Right lobe of liver (tissue), 6 donors: ENCODE measurements around the gene PREX1. TPM values are rescaled to one million over a fixed set of nuclear protein-coding genes. Genes with fewer than 3 reads are reported as not detected.
A peak's percentile ranks its signal among the peaks of the same experiment; 100 is the strongest.

Experiments used
- ATAC-seq, 4 donors: fragments of 200-7000 bp; cut with Tn5 transposase; one replicate each; pipeline ENCODE4 v1.9.1; 2020; ENCODE audit warnings: mild to moderate bottlenecking in 4 of 4, moderate library complexity in 4 of 4
- DNase-seq, 3 donors: peaks; one replicate each; pipeline ENCODE4 v3.0.0-alpha.2; 2020
- H3K27ac ChIP-seq, 3 donors: fragments of 200-600 bp; one replicate each; pipeline ENCODE4 v1.8.0; 2022
- H3K27me3 ChIP-seq, 2 donors: fragments of 200-600 bp; one replicate each; pipeline ENCODE4 v1.8.0; 2022
- H3K36me3 ChIP-seq, 4 donors: fragments of 200-600 bp; sonication (generic) in 1 of 4; one replicate each; pipeline versions ENCODE4 v1.5.1 to v1.8.0; 2017 to 2022; ENCODE audit warnings: control low read depth in 1 of 4
- H3K4me1 ChIP-seq, 4 donors: fragments of 200-600 bp; sonication (generic) in 1 of 4; one replicate each; pipeline versions ENCODE4 v1.5.1 to v1.8.0; 2017 to 2022; ENCODE audit warnings: control low read depth in 1 of 4
- H3K4me3 ChIP-seq, 3 donors: fragments of 200-600 bp; one replicate each; pipeline ENCODE4 v1.8.0; 2022
- H3K9me3 ChIP-seq, 4 donors: fragments of 200-600 bp; sonication (generic) in 1 of 4; one replicate each; pipeline versions ENCODE4 v1.5.1 to v1.8.0; 2017 to 2022; ENCODE audit warnings: control low read depth in 1 of 4
- CTCF ChIP-seq, 4 donors: fragments of 200-600 bp in 3 of 4; fragments of 450-650 bp in 1 of 4; IDR thresholded peaks; one replicate each; pipeline versions ENCODE4 v1.5.1 to v1.8.0; 2016 to 2022; ENCODE audit warnings: antibody characterized with exemption in 4 of 4, mild to moderate bottlenecking in 2 of 4
- POLR2A ChIP-seq: fragments of 450-650 bp; IDR thresholded peaks from one replicate; pipeline ENCODE4 v1.6.1; 2017; ENCODE audit warnings: antibody characterized with exemption, mild to moderate bottlenecking
- WGBS: methylation state at CpG from one replicate; pipeline ENCODE4 v1.1.6; 2018; ENCODE audit warnings: low coverage, low lambda C conversion rate; ENCODE audit not compliant: insufficient coverage; ENCODE audit errors: missing lambda C conversion rate; 5-methylcytosine and 5-hydroxymethylcytosine counted together
- intact Hi-C, 2 donors: fragments of 100-400 bp; cut with DNase I; formaldehyde crosslinking; loops; one replicate each; pipeline versions ENCODE4 v1.11.2 to v1.14.1; 2022
- total RNA-seq, 6 experiments: library from RNA; depleted of rRNA in 2 of 6; stranded (reverse); fragments of >200 nt in 2 of 6; fragmentation: NEBNext Ultra II Directional in 3 of 6; extraction: Animal tissue kit (Norgen Biotek cat#: 25700) in 3 of 6; gene quantifications; one replicate each; pipeline versions ENCODE4 v1.1.0 to v1.2.4, GENCODE V29; 2016 to 2023
- donor health status: DM: no; HTN: yes; CAD: no.
- donor health status: DM: no; HTN: no; CAD: no.
- donor health status: DM: no; HTN: no; CAD: no.
- donor health status: DM: no; HTN: yes; CAD: no.
- donor health status: DM: no; HTN: yes; CAD: no.

The PREX1 gene
- total RNA-seq, 6 experiments from 2014 or later, result 4.4 to 11.1 (median 8.7) TPM

DNA sequence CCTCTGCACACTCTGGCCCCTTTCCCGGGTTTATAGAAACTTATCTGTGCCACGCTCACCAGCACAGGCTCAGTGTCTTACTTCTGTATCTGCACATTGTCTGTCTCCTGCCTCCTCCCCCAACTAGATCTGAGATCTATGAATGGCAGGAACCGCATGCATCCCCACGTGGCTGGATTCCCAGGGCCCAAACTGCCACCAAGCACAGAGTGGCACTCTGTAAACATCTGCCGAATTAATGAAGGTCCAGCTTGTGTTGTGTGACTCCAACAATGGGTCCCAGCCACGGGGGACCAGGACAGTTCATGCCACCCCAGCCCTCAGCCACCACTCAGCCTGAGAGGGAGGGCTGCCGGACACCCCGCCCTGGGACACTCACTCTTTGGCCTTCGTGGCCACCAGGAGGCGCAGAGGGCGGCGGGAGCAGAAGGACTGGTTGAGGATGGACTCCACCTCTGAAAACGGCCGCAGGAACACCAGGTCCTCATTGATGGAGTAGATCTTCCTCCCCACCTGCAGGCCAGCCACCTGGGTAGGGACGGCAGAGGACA lies 171.1 kb downstream of the PREX1 start:
- Histone ChIP-seq H3K27ac (no peak overlapping the region), H3K27me3 (no peaks in the 10 kb centered on the region), H3K4me3 (no peak overlapping the region), H3K9me3 (no peaks in the 10 kb centered on the region), H3K36me3 (no peaks in the 10 kb centered on the region), H3K4me1 (peaks cover 0 to 12% (median 0%) of the 10 kb centered on the region in 4 donors)
- DNase-seq (no peak), ATAC-seq (no peak)
- intact Hi-C loops, result loop anchor here (2.0 to 5.0 kb wide), 2 partner anchors 248 to 251 kb away; no protein-coding TSS in a partner anchor
- 83% methylated on average over 4 of the region's 15 CpGs for WGBS
- TF ChIP-seq POLR2A (no peak), CTCF (IDR thresholded peaks at IDR 0.05) (peak in 2 of 4 donors; percentile 8 to 17)

DNA sequence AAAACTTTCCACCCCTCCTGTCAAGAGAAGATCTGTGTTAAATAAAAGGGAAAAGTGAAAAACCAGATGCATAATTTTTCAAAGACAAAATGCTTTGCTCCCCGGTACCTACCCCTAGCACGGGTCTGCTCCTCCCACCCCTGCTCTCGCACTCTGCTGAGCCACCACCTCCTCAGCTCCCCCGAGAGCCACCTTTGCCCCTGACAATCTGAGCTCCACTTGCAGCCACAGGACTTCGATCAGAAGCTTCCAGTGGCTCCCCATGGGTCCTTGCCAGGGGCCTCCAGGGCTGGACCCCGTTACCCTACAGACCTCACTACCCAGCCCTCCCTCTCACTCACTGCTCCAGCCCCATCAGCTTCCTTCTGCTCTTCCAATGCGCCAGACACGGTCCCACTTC lies 171.7 kb downstream of the PREX1 start:
- DNase-seq, result no peak
- intact Hi-C loops, result loop anchor here (2.0 to 5.0 kb wide), 2 partner anchors 249 to 251 kb away; no protein-coding TSS in a partner anchor
- ATAC-seq, result no peak
- TF ChIP-seq POLR2A, result no peak
- no peak for TF ChIP-seq CTCF (IDR thresholded peaks at IDR 0.05)
- Histone ChIP-seq H3K27ac (no peak overlapping the region), H3K9me3 (no peaks in the 10 kb centered on the region), H3K36me3 (no peaks in the 10 kb centered on the region), H3K27me3 (no peaks in the 10 kb centered on the region), H3K4me3 (no peak overlapping the region), H3K4me1 (peaks cover 0 to 12% (median 0%) of the 10 kb centered on the region in 4 donors)
- 77% methylated on average over 8 of the region's 8 CpGs for WGBS

DNA sequence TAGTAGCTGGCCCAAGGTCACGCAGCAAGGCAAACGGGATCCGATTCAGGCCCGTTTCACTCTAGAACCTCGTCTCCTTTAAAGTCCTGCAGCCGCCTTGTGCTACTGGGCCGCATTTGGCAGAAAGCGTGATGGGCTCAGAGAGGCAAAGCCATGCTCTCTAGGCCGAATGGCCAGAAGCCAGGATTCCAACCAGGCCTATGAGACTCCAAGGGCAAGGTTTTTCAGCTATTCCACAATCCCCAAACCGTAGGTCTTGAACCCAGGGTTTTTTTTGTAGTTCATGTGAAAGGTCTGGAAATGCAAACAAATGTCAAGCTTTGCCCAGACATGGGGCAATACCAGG lies 174.1 kb downstream of the PREX1 start:
- WGBS, result 69% methylated on average over 8 of the region's 10 CpGs
- ATAC-seq, result no peak
- intact Hi-C loops, result no loop called here
- H3K9me3 ChIP-seq, result no peaks in the 10 kb centered on the region
- no peaks in the 10 kb centered on the region for H3K4me1 ChIP-seq
- no peak overlapping the region for H3K27ac ChIP-seq
- TF ChIP-seq CTCF (IDR thresholded peaks at IDR 0.05) (no peak), POLR2A (no peak)
- H3K4me3 ChIP-seq, result no peak overlapping the region
- DNase-seq, result no peak
- H3K27me3 ChIP-seq, result no peaks in the 10 kb centered on the region
- peaks cover 0 to 7% (median 0%) of the 10 kb centered on the region in 4 donors for H3K36me3 ChIP-seq

GRCh38 chr20:48652961-48653705 lies 174.7 kb downstream of the PREX1 start:
- H3K4me1 ChIP-seq, result no peaks in the 10 kb centered on the region
- 77% methylated on average over 5 of the region's 16 CpGs for WGBS
- no peaks in the 10 kb centered on the region for H3K27me3 ChIP-seq
- intact Hi-C loops, result no loop called here
- ATAC-seq (no peak), DNase-seq (no peak)
- no peak overlapping the region for H3K27ac ChIP-seq
- peaks cover 0 to 7% (median 0%) of the 10 kb centered on the region in 4 donors for H3K36me3 ChIP-seq
- TF ChIP-seq POLR2A (no peak), CTCF (IDR thresholded peaks at IDR 0.05) (no peak)
- no peaks in the 10 kb centered on the region for H3K9me3 ChIP-seq
- H3K4me3 ChIP-seq, result no peak overlapping the region
